HL-60/S4 treated with retinoic acid at 250 ng/mL for 4 days and 3 days (cell line): Measurements from ENCODE around the gene CNKSR3.

Experiments
- in situ Hi-C: fragments of 300-500 bp; cut with MboI; formaldehyde crosslinking; loops from 2 replicates; pipeline ENCODE4 v1.7.0; 2022; ENCODE audit warnings: low sequenced_read_pairs

The CNKSR3 gene

GRCh38 chr6:154504102-154504501 lies 6.4 kb downstream of the CNKSR3 start:
- in situ Hi-C loops, result no loop called here

- in situ Hi-C loops, result no loop called here
These were observed 6.8 kb downstream of the CNKSR3 start for GRCh38 chr6:154503658-154504057.

DNA sequence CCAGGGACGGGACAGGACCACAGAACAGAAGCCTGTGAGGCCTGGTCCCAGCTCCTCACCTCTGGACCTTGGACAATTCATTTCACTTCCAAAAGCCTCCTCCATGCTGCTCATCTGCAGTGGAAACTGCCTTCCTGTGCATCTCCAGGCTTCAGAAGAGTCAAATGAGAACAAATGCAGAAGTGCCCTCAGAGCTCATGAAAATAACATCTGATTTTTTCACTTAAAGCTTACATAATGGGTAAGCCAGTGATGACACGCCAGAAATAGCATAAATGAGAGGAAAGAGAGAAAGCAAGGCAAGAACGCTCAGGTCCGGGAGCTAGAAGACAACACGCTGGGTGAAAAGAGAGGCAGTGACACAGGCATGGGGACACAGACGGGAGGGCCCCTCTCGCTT lies 7.9 kb downstream of the CNKSR3 start:
- in situ Hi-C loops, result no loop called here

- in situ Hi-C loops, result no loop called here
These were observed 9.0 kb downstream of the CNKSR3 start for GRCh38 chr6:154501578-154501868.

DNA sequence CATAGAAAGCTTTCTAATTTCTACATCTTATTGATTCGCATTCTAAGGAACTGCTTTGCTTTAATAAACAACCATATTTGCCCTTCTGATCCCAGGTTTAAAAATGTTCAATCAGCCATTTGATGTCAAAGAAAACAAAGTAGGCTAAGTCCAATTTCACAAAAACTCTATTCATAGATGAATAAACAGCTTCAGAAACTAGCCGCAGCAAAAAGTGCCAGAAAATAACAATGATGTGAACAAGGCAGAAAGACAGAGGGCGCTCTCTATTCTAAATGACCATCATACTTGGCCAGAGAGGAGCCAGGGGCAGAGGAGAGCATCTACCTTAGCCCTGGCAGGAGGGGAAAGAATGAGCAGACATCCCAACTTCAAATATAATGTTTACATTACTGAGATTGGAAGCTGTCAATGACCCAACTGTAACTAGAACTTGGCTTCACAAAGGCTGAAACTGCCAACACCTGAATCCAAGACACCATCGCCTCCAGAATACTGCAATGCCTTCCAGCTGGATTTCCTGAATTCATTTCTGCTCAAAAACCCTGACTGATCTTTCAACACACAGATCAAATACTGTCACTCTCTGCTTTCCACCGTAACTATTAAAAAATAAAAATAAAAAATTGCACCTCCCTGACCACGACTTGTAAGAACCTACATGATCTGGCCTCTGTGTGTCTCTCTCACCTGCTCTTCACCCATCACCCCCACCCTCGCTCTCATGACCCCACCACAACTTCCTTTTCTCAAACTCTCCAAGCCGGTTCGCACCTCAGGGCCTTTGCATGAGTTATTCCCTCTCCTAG lies 9.5 kb downstream of the CNKSR3 start:
- in situ Hi-C loops, result no loop called here

GRCh38 chr6:154499855-154500589 lies 10.5 kb downstream of the CNKSR3 start:
- in situ Hi-C loops, result no loop called here

GRCh38 chr6:154498340-154498934 lies 12.0 kb downstream of the CNKSR3 start:
- in situ Hi-C loops, result no loop called here

DNA sequence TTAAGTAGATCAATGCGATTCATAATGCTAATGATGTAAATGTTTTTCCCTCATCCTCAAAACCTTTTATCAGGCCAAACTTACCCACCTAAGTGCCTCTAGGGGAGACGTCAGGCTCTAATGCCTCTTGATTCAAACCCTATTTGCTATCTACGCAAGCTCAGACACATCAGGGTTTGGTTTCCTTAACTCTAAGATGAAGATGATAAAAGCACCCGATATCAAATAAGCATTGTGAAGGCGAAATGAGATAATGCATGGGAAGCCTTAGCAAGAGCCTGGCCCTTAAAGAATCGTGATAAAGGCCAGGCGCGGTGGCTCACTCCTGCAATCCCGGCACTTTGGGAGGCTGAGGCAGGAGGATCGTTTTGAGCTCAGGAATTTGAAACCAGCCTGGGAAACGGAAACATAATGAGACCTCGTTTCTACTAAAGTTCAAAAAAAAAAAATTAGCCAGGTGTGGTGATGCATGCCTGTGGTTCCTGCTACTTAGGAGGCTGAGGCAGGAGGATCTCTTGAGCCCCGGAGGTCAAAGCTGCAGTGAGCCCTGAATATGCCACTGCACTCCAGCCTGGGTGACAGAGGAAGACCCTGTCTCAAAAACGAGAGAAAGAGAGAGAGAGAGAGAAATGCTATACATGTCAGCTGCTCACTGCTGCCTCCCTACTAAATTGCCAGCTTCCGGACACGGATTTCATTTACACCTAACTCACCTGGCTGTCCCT lies 13.5 kb downstream of the CNKSR3 start:
- in situ Hi-C loops, result no loop called here

GRCh38 chr6:154496186-154496585 lies 14.3 kb downstream of the CNKSR3 start:
- in situ Hi-C loops, result no loop called here

GRCh38 chr6:154494592-154495311 lies 15.7 kb downstream of the CNKSR3 start:
- in situ Hi-C loops, result no loop called here

GRCh38 chr6:154491567-154492470 lies 18.7 kb downstream of the CNKSR3 start:
- in situ Hi-C loops, result no loop called here

DNA sequence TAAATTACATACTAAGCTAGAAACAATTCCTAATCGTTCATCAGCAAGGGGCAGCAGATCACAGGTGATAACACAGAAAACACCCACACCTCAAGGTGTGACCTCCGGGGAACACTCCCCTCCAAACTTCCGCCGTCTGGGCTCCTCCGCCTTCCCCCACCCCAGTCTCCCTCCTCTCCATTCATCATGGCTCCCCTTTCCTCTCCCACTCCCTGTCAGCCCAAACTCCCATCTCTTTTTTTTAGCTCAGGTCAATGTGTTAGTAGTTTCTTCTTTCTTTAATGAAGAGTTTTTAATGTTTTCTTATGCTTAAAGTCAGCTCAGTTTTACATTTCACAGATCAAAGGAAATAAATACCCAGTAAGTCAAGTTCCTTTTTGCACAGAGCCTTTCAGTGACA lies 20.7 kb downstream of the CNKSR3 start:
- in situ Hi-C loops, result no loop called here

DNA sequence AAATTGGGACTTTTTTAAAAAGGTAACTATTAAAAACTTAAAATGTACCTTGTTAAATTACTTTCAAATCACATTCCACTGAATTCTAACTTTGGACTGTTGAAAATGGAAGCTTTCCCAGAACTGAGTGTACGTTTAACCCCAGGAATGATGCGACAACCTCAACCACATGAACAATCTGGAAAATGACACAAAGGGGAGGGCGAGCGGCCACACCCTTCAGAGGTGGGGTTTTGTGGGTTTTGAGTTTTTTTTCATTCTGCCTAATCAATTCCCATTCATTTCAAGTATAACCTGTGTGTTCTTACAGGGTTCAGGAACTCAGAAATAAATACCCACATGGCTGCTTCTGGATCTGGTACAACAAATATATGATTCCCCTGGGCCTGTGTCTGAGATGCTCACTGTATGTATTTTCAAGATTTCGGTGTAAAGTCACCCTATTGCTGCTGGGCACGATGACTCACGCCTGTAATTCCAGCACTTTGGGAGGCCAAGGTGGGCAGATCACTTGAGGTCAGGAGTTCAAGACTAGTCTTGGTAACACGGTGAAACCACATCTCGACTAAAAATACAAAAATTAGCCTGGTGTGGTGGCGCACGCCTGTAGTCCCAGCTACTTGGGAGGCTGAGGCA lies 21.6 kb downstream of the CNKSR3 start:
- in situ Hi-C loops, result no loop called here

DNA sequence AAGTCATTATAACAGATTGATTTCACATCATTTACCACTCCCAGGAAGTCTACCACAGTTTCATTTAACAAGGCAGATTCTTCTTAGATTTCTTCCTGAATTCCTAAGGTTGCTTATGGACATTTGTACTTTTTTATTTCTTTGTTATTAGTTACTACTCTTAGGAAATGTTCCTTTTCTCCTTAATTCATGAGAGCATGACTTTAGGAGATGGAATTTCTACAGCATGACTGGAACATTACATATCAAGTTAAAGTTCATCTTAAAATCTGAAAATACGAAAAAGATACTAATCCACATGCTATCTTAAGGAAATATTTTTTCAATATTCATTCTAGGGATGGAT lies 22.3 kb downstream of the CNKSR3 start:
- in situ Hi-C loops, result no loop called here

DNA sequence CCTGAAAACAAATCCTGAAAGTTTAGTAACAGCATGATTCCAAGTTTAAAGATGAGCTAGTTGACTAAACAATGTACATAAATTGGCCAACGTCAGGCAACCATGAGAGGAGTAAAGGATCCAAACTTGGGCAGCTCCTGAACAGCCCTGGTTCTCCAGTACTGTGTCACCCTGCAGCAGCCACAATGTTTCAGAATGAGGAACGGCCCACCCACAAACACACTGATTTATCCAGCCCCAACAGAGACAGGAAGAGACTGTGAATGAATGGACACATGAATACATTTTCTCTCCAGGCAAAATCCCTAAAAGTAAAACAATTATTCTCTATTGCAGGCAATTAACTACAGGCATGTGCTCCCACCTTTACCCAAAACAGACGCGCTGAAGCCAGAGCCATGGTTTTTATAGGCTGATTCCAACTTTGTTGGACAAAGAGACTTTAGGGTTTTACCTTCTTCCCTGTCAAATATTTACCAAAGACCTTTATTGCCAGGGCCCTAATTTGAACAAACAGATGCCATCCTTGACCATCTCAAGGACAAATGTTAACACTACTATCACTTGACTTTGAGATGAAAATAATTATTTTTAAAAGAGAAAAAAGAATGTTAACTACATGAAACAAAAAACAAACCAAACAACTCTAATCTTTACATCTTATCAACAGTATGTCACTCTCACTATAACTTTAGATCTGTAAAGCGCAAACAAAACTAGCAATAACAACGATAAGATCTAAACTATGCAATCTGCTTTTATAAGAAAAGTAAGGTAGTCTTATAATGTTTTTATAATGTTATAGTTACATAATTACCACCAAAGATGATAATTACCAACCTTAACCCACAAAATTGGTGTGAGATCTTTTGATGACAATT lies 22.9 kb downstream of the CNKSR3 start:
- in situ Hi-C loops, result no loop called here

DNA sequence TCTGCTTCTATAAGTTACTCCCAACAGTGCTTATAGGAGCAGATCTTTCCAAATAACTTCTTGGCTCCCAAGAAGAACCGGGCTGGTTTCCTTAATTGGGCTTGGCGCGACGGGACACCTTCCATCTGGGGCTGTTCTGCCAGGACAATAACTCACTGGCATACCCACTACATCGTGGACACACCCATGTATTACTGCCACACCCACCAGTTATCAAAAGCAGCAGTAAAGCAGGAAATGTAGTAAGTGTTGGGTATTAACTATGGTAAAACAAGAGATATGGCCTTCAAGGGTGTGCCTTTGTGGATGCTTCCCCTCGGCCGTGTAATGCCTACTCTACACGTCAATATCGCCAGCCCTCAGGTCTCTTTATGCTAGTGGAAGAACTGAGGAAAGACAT lies 24.7 kb downstream of the CNKSR3 start:
- in situ Hi-C loops, result no loop called here

DNA sequence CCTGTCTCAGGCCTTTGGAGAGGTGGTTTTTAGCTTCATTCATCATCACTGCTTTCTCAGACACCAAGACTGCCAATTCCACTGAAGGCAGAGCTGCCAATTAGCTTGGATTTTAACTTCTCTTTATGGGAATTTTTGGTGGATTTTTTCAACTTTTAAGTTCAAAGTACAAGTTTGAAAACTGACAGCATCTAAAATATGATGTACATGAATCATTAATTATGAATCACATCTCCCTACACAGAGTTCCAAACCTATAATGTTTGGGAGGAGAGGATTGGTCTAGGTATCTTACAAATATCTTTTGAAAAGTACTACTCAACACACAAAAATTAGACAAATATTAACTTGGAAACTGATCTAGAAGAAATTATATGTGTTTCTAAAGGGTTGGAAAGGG lies 25.5 kb downstream of the CNKSR3 start:
- in situ Hi-C loops, result no loop called here

DNA sequence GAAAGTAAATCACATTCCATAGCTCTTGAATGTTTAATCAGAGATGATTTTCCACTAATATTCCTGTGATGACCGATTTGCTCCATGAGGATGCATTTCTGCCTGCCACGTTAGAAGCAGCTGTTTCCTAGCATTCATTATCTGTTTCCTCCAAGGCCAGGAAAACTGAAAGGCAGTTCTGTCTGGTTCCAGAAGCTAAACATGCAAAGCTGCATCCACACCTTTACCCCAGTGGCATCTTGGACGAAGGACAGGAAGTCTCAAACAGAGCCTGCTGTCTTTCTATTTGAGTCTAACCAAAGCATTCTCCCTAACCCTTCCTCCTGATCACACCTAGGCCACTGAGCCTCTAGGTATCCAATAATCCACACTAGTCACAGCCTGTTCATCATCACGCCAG lies 27.6 kb downstream of the CNKSR3 start:
- in situ Hi-C loops, result no loop called here
